MM.1S (cell line): ENCODE results near the gene HECTD4.

Experiments
- DNase-seq: peaks from one replicate; pipeline ENCODE4 v3.0.0-alpha.2; 2015
- H2AFZ ChIP-seq: fragments of 300-600 bp; sonication (generic); 2 replicates; pipeline ENCODE4 v1.6.0; 2016; ENCODE audit warnings: antibody characterized with exemption, low read length
- H3F3A ChIP-seq: fragments of 300-600 bp; sonication (generic); 2 replicates; pipeline ENCODE4 v1.6.1; 2016; ENCODE audit warnings: mild to moderate bottlenecking, antibody characterized with exemption, low read length, moderate library complexity, mixed read lengths; ENCODE audit not compliant: insufficient read depth
- H3K27ac ChIP-seq: fragments of 300-600 bp; sonication (generic); 2 replicates; pipeline ENCODE4 v1.5.1; 2016; ENCODE audit warnings: mild to moderate bottlenecking, low read length
- H3K27me3 ChIP-seq: fragments of 300-600 bp; sonication (generic); replicated peaks from 2 replicates; pipeline ENCODE4 v1.6.0; 2016; ENCODE audit warnings: low read length; ENCODE audit not compliant: insufficient read depth
- H3K36me3 ChIP-seq: fragments of 300-600 bp; sonication (generic); replicated peaks from 2 replicates; pipeline ENCODE4 v1.6.1; 2016; ENCODE audit warnings: mild to moderate bottlenecking, low read length, mixed read lengths; ENCODE audit not compliant: insufficient read depth
- H3K4me1 ChIP-seq: fragments of 300-600 bp; sonication (generic); 2 replicates; pipeline ENCODE4 v1.6.1; 2016; ENCODE audit warnings: low read length, mixed read lengths
- H3K4me2 ChIP-seq: fragments of 300-600 bp; sonication (generic); 2 replicates; pipeline ENCODE4 v1.6.0; 2016; ENCODE audit warnings: low read depth, low read length
- H3K4me3 ChIP-seq: fragments of 300-600 bp; sonication (generic); 2 replicates; pipeline ENCODE4 v1.5.1; 2016; ENCODE audit warnings: low read length, mixed read lengths
- H3K79me2 ChIP-seq: fragments of 300-600 bp; sonication (generic); 2 replicates; pipeline ENCODE4 v1.6.1; 2016; ENCODE audit warnings: mixed run types, low read length, mixed read lengths
- H3K9ac ChIP-seq: fragments of 300-600 bp; sonication (generic); 2 replicates; pipeline ENCODE4 v1.6.1; 2016; ENCODE audit warnings: low read length, mixed read lengths
- H3K9me2 ChIP-seq: fragments of 300-600 bp; sonication (generic); replicated peaks from 2 replicates; pipeline ENCODE4 v1.6.1; 2016; ENCODE audit warnings: mild to moderate bottlenecking, low read length, mixed read lengths; ENCODE audit not compliant: insufficient read depth
- H3K9me3 ChIP-seq: fragments of 300-600 bp; sonication (generic); replicated peaks from 2 replicates; pipeline ENCODE4 v1.6.1; 2016; ENCODE audit warnings: mild to moderate bottlenecking, low read length, mixed read lengths; ENCODE audit not compliant: insufficient read depth
- H4K20me1 ChIP-seq: fragments of 300-600 bp; sonication (generic); 2 replicates; pipeline ENCODE4 v1.6.1; 2016; ENCODE audit warnings: mild to moderate bottlenecking, low read length, moderate library complexity, mixed read lengths; ENCODE audit not compliant: insufficient read depth
- EZH2 ChIP-seq: fragments of 300-600 bp; sonication (generic); optimal IDR thresholded peaks from 2 replicates; pipeline ENCODE3; 2017; ENCODE audit warnings: low read depth, mild to moderate bottlenecking, antibody characterized with exemption, low read length, mixed read lengths
- EZH2phosphoT487 ChIP-seq: fragments of 300-600 bp; sonication (generic); IDR thresholded peaks from 2 replicates; pipeline ENCODE4 v1.6.1; 2018; ENCODE audit warnings: antibody characterized with exemption, low read length
- TF ChIP-seq, protein P1 (sequence below): fragments of 300-600 bp; sonication (generic); IDR thresholded peaks from 2 replicates; pipeline ENCODE4 v1.5.1; 2016; ENCODE audit warnings: antibody characterized with exemption, low read length, mixed read lengths

HECTD4 gene

DNA sequence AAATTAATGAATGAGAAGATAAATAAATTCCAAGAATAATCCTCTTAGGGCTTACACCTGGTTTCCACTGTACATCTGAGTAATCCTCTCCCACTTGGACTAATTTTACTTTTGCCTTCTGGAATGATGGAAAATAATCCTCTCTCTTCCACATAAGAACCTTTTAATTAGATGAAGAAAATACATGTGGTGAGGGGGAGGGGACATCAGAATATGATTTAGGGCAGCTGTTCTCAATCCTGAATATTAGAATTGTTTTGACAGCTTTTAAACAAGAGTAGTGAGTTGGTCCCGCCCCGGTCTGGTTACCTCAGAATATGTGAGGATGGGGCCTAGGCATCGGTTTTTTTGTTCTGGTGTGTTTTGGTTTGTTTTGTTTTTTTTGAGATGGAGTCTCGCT is 51.5 kb downstream of the HECTD4 start:
- no peak for DNase-seq
- no peak overlapping the region for H3K4me3 ChIP-seq
- TF ChIP-seq, protein P1, sequence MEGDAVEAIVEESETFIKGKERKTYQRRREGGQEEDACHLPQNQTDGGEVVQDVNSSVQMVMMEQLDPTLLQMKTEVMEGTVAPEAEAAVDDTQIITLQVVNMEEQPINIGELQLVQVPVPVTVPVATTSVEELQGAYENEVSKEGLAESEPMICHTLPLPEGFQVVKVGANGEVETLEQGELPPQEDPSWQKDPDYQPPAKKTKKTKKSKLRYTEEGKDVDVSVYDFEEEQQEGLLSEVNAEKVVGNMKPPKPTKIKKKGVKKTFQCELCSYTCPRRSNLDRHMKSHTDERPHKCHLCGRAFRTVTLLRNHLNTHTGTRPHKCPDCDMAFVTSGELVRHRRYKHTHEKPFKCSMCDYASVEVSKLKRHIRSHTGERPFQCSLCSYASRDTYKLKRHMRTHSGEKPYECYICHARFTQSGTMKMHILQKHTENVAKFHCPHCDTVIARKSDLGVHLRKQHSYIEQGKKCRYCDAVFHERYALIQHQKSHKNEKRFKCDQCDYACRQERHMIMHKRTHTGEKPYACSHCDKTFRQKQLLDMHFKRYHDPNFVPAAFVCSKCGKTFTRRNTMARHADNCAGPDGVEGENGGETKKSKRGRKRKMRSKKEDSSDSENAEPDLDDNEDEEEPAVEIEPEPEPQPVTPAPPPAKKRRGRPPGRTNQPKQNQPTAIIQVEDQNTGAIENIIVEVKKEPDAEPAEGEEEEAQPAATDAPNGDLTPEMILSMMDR: no peak
- TF ChIP-seq EZH2 (no peak), EZH2phosphoT487 (no peak)
- no peaks in the 10 kb centered on the region for H3F3A ChIP-seq
- H3K9me3 ChIP-seq: no peaks in the 10 kb centered on the region
- H3K27ac ChIP-seq: no peak overlapping the region
- no peaks in the 10 kb centered on the region for H4K20me1 ChIP-seq
- H3K4me1 ChIP-seq: no peaks in the 10 kb centered on the region
- no peak overlapping the region for H3K4me2 ChIP-seq
- no peak overlapping the region for H3K9ac ChIP-seq
- H3K36me3 ChIP-seq: no peaks in the 10 kb centered on the region
- no peaks in the 10 kb centered on the region for H3K9me2 ChIP-seq
- no peak overlapping the region for H2AFZ ChIP-seq
- no peaks in the 10 kb centered on the region for H3K79me2 ChIP-seq
- H3K27me3 ChIP-seq: no peaks in the 10 kb centered on the region

DNA sequence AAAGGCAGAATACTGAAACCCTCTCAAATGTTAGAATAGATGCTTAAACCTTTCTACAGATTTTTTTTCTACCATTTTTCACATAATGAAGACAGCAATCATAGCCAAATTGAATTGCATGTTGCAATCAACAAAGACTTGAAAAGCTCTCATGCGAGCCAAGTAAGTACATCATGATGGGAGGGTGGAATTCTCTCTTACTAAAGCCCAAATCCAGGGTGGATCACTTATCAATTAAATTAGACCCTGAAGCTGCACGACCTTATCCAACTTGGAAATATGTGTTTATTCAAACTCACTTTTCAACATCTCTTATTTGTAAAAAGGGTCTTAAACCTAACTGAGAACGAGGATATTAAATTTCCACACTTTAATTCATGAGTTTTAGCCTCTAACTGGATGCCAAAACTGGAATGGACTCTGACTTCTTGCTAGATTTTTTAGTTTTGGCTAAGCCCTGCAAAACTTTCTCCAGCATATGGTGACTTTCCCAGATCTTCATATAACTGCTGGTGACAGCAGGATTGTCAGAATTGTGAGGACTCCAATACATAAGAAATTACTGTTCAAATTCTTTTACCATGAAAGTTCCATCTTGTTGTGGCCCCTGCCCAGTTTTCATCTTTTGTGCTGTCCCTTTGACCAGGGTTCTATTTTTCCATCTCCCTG is 53.6 kb downstream of the HECTD4 start:
- Histone ChIP-seq H3K4me2 (no peak overlapping the region), H3K9me2 (no peaks in the 10 kb centered on the region), H3K9ac (no peak overlapping the region), H4K20me1 (no peaks in the 10 kb centered on the region), H3K4me3 (no peak overlapping the region), H3F3A (no peaks in the 10 kb centered on the region), H3K9me3 (no peaks in the 10 kb centered on the region), H3K36me3 (no peaks in the 10 kb centered on the region), H3K27me3 (no peaks in the 10 kb centered on the region), H3K27ac (no peak overlapping the region), H2AFZ (no peak overlapping the region), H3K79me2 (no peaks in the 10 kb centered on the region), H3K4me1 (no peaks in the 10 kb centered on the region)
- TF ChIP-seq, protein P1: no peak
- TF ChIP-seq EZH2: no peak
- no peak for TF ChIP-seq EZH2phosphoT487
- DNase-seq: no peak

DNA sequence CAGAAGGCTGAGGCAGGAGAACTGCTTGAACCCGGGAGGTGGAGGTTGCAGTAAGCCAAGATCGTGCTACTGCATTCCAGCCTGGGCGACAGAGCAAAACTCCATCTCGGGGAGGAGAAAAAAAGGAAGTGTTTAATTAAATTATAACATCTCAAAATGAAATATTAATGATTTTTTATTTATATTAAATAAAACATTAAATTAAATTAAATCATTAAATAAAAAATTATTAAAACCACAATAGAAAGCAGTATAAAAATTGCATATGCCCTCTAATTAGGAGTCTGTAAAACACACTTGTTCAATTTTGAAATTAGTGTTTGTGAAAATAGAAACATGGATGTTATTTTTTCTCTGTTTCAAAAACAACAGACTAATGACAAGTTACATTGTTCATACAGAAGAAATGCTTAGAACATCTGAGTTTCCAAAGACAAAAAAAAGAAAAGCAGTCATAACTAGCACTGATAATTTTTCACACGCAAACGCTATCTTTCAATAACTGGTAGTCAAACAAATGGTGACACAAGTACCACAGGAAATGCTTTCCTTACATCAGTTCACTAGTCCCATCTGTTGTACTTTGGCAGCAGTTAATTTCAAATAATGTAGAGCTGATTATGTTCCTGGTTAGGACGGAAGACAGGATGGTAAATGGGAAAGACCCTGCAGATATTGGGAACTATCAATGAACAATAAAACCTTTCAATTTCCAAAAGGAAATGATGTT is 54.9 kb downstream of the HECTD4 start:
- no peaks in the 10 kb centered on the region for H3K27me3 ChIP-seq

More for the DNA sequence above, 54.9 kb downstream of the HECTD4 start:
- Histone ChIP-seq H3K4me3 (no peak overlapping the region), H3K9me3 (no peaks in the 10 kb centered on the region), H3K36me3 (no peaks in the 10 kb centered on the region), H3K9ac (no peak overlapping the region), H2AFZ (no peak overlapping the region), H3F3A (no peaks in the 10 kb centered on the region), H3K27ac (no peak overlapping the region), H3K9me2 (no peaks in the 10 kb centered on the region), H3K79me2 (no peaks in the 10 kb centered on the region), H4K20me1 (no peaks in the 10 kb centered on the region), H3K4me2 (no peak overlapping the region), H3K4me1 (no peaks in the 10 kb centered on the region)
- TF ChIP-seq EZH2: no peak
- TF ChIP-seq, protein P1: no peak
- TF ChIP-seq EZH2phosphoT487: no peak
- no peak for DNase-seq
